GM19023 (cell line): Measurements from ENCODE around the gene ME1.
A peak's percentile ranks its signal among the peaks of the same experiment; 100 is the strongest.
"Not testable (repeated sequence)": the region's sequence is repeated elsewhere in the genome, so short reads cannot be mapped to it uniquely, and the experiment has no call there.

Experiments
- ATAC-seq: cut with Tn5 transposase; IDR thresholded peaks from one replicate; pipeline ENCODE4 v1.9.1; 2021; ENCODE audit warnings: mild to moderate bottlenecking, moderate library complexity; ENCODE audit not compliant: unreplicated experiment

ME1 gene

DNA sequence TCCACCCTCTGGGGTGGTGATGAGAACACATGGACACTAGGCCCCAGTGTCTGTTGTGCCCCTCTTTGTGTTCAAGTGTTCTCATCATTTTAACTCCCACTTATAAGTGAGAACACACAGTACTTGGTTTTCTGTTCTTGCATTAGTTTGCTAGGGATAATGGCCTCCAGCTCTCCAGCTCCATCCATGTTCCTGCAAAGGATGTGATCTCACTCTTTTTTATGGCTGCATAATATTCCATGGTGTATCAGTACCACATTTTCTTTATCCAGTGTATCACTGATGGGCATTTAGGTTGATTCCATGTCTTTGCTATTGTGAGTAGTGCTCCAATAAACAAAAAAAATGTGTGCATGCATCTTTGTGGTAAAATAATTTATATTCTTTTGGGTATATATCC lies 170.3 kb downstream of the ME1 start:
- no peak for ATAC-seq

DNA sequence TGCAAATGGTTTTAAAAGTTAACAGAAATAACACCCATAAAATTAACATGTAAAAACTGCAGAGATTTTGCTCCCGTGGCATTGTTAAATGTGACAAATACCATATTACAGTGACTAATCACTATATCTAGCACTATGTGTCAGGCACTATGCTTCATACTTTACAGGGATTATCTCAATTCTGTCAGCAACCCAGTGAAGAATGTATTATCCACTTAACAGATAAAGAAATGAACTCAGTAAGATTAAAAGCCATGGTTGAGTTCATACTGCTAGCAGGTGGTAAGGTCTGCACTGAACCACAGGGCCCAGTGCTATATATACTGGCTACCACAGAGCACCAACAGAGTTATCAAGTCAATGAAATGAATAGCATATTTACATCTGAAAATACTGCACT lies 172.3 kb downstream of the ME1 start:
- no peak for ATAC-seq

DNA sequence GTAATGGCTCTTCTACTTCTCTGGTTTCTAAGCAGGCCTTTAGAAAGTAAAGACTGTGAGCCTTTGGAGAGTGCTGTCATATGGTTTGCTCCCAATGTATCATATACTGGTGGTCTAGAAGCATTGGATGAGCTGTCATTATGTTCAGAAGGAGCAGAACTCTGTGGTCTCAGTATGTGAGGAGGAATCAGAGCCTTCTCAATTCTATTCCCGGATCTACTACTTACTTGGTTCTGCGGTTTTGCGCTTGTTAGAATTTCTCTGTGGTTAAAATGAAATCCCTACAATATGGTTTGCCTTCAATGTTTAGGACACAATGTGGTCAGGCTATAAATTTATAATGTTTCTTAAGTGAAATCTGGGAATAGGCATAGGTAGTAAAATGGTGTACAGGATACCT lies 173.1 kb downstream of the ME1 start:
- no peak for ATAC-seq

DNA sequence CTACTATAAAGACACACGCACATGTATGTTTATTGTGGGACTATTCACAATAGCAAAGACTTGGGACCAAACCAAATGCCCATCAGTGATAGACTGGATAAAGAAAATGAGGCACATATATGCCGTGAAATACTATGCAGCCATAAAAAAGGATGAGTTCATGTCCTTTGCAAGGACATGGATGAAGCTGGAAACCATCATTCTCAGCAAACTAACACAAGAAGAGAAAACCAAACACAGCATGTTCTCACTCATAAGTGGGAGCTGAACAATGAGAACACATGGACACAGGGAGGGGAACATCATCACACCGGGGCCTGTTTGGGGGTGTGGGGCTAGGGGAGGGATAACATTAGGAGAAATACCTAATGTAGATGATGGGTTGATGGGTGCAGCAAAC lies 174.1 kb downstream of the ME1 start:
- not testable (repeated sequence) for ATAC-seq

DNA sequence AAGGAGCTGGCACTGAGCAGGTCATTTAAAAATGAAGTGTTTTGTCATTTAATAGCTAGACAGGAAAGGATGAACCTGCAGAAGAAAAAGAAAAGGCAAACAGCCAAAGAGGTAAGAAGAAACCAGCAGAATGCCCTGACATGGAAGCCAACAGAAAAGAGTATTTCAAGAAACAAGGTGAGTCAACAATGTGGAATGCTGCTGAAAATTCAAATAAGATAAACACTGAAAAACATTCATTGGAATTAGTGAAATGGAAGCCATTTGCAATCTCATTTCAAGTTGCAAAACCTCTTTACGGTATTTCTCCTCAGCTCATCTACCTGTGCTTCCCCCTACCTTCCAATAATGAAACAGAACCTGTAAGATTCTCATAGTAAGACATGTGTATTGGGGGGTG lies 178.1 kb downstream of the ME1 start:
- no peak for ATAC-seq

DNA sequence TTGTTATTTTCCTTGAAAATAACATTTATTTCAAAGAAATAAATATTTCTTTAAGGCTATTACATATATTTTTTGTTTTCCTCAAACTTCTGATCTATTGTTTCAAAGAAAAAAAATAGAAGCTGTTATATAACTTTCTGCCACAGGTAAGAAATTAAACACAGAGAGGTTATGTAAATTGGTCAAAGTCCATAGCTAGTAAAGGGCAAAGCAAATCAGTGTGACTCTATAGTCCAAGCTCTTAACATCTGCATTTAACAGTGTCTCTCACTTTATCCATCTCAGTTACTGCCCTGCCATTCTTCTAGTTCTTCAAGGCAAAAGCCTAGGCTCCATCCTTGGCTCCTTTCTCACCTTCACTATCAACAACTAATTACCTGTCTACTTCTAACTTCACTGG lies 180.6 kb downstream of the ME1 start:
- no peak for ATAC-seq

DNA sequence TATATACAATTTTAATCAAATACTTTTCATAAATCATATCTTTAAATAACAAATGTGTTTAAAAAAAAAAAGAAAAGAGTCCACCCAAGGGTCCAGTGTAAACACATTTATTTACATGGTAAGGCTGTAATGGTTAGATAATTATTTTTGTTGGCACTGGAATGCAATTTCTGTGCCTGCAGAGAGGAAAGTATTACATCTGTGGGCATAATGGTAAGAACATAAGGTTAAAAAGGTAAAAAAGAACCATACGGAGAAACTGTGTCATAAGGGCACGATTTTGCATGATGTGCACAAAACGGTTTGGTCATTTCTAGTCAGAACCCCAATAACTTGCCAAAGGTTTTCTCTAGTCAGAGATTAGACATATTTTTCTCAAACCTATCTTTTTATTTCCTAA lies 183.4 kb downstream of the ME1 start:
- ATAC-seq: no peak

DNA sequence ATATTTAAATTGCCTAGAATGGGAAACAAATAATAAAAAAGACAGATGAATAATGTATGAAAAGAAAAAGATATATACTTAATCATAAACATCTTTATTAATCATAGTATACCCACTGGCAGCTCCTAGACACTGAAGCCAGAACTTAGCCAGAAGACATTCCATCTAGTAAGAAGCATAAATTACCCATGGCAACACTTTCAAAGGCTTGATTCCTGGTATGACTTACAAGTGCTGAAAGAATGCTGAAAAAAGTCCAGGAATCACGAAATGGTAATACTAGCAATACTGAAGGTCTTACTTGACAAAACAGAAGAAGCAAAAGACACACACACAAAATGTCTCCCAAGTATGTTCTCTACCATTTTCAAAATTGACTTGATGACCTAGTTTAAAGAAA lies 199.7 kb downstream of the ME1 start:
- no peak for ATAC-seq

DNA sequence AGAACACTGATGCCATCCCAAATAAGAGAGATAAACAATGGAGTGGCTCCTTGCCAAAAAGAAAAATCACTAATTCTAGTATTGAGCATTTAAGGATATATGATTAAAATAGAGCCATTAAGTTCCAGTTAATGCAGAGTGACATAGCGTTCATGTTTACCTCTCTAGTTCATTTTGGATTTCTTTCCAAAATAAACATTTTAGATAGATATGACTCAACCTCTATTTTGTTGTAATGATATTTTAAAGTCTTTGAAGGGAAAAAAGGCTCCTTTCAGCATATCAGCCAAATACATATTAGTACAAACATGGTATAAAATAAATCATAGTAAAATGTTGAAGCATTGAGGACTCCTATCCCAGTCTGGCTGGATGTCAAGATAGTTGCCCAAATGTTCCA lies 204.3 kb downstream of the ME1 start:
- no peak for ATAC-seq

DNA sequence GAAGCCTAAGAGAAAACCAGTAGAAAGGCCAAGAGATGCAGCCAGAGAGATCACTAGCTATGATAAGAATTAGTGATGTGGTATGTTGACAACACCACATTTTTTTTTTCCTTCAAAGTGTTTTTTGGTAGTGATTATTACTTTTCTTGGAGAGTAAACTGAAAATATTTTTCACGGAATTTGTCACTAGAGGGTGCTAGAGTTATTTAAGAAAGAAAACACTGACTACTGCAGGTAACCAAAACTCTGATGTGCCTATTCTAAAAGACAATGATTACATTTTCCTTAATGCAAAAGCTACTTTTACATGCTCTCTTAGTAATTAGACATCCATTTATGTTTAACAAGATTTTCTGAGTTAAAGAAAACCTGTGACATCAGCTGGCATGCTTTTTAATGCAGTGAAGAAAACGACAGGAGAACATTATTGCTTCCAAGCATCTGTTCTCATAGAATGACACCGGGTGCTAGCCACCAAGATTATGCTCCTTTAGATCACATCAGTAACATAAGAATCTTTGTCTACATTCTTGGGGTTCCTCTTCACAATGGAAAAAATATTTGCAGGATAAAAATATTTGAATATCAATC lies 208.9 kb downstream of the ME1 start:
- ATAC-seq: no peak

DNA sequence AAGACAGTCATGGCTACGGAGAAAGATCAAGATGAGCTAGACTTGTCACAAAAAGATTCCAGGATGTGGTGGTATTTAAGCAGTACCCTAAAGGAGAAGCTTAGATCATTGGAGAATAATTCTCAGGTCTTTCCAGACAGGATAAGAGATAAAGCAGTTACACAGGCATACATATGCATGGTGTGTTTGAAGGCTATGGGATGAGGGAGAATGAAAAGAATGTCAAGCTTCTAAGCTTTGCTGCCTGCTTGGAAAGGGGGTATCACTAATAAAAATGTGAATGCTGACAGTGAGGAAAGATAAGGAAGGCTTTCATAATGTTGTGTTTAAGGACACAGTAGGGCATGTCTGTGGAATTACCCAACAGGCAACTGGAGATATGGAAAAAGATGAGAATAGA lies 209.6 kb downstream of the ME1 start:
- no peak for ATAC-seq

DNA sequence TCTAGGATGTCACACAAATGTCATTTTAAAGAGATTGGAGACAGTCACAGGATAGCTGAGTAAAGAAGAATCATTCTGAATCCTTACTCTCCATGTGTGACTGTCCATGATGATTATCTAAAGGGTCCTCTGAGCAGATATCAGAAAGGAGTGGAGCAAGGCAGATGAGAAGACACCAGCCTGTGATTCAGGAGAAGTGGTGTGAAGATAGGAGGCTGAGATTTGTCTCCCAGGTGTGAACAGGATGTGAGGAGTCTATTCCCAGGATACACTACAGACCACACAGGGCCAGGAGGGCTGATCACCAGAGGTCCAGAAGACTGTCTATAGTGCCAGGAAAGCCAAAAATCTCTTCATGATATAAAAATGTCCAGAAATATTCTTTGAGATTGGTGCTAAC lies 210.7 kb downstream of the ME1 start:
- no peak for ATAC-seq

DNA sequence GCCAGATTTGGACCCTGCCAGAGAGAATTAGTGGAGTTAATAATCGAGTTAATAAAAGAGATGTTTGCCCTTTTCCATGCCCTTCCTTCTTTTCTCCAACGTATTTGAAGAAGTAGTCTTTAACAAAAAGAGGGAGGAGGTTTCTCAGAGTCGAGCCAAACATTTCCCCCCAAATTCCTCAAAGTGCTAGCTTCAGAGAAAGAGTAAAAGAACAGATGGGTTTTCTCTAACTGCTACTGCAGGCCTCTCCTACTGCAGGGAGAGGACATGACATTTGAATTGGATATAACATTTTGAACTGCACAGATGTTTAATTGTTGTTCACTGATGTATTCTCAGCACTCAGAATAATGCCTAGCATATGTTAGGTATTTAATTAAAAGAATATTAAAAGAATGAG lies 212.2 kb downstream of the ME1 start:
- ATAC-seq: no peak

DNA sequence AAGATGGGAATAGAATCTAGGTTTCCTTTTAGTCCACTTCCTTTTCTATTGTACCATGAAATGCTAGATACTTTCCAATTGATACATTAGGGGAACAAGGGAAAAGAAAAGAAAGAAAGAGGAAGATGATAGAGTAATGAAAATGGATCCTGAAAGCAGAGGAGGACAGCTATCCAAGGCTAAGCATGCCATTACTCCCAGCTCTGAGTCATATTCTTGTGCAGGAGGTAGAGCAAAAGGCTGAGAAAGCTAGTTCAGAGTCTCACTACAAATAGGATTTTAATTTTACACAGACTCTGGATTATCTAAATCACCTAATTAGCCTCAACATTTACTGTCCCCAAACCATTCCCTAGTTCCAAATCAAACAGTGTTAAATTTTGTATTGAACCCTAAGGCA lies 214.0 kb downstream of the ME1 start:
- no peak for ATAC-seq

DNA sequence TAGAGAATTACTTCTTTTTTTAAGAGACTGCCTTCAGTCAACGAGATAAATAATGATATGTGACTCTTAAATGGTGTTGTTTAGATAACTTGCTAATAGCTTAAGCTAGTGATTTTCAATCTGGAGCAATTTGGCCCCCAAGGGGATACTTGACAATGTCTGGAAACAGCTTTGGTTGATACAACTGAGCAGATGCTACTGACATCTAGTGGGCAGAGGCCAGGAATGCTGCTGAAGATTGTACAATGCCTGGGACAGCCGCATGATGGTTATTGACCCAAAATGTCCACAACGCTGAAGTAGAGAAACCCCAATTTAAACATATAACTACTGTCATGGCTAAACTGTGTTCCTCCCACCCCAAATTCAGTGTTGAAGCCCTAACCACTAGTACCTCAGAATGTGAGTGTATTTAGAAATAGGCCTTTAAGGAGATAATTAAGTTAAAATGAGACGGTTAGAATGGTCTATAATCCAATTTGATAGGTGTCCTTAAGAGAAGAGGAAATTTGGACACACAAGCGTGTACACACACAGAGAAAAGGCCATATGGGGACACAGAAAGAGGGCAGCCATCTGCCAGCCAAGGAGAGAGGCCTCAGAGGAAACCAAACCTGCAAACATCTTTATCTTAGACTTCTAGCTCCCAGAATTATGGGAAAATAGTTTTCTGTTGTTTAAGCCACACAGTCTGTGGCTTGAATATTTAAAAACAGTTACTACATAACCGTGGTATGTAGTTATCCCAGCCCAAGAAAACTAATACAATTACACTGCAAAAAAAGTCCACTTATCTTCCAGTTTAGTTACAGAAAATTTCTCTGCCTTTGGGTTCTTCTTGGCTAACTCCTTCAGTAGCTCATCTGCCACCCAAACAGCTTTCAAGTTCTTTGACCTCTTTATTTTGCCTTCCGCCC lies 215.5 kb downstream of the ME1 start:
- ATAC-seq: peak; percentile 100

DNA sequence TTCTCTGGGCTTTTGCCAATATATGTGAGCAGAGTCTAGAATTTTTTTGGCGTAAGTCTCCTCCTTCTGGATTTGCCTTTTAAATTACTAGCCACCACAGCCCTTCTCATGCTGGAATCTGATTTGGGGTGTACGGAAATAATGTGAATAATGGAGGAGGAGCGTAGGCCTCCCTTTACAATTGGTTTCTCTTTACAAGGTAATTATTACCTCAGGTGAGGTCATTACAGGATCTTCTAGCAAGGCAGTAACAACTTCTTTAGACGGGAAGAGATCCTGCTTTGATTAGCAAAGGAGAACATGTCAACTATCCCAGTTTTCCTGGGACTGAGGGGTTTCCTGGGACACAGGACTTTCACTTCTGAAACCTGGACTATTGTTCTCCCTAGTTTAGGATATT lies 228.8 kb downstream of the ME1 start:
- ATAC-seq: no peak

DNA sequence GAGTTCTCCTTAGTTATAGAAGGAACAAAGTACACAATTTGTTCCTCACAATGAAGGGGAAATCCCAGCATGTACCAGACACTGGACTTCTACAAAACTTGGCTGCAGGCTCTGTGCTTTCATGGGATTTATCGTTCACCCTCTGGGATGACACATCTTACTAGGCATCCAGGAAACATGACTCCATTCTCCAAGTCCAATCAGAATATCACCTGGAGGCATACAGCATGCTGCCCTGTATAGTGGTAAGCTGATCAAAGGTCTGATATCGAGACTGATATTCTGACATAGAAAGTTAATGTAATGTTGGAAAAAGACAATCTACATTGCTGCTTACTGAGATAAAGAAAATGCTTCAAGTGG lies 231.0 kb downstream of the ME1 start:
- no peak for ATAC-seq

DNA sequence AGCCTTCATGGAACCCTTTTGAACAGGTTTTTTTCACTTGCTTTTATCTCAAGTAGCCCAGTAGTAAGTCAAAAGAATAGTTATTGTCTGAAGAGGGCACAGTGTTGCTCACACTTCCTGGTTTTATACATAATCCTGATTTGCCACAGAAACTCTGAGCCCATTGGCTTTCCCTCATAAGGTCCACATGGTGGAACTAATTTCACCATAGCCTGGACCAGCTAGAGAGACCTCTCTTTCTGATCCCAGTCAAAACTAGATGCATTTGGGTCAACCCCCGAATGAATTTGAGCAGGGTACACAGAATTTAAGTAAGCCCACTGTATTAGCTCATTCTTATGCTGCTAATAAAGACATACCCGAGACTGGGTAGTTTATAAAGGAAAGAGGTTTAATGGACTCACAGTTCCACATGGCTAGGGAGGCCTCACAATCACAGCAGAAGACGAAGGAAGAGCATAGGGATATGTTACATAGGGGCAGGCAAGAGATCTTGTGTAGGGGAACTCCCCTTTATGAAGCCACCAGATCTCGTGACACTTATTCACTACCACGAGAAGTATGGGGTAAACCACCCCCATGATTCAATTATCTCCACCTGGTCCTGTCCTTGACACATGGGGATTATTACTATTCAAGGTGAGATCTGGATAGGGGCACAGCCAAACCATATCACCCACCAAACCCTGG lies 231.5 kb downstream of the ME1 start:
- peak; percentile 77 for ATAC-seq

DNA sequence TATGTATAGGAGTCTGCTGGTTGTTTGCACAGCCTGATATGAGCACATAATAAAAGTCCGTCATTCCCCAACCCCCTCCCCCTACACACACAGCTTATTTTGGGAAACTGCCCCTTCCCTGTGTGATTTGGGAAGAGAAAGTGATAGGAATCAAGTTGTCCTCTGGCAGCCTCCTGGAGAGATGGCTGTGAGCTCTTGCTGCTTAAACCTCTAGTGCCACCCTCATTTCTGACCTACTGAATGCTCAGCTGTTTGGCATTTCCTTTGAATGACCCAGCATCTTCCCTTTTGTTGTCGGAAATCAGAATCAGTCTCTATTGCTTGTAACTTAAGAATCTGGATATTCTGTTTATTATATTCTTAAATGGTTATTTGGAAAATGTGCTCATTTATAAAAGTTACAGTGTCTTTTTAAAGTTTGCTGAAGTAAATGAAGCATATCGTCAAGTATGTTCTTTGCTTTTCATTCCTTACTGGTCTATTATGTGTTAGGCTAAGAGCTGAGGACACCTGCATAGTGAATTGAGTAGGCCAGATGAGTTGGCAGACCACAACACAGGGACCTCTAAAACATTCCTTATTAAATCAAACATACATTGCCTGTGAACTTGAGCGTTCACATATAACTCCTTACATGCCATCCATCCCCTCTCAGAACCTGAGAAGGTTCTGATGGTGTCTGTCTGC lies 232.2 kb downstream of the ME1 start:
- no peak for ATAC-seq

DNA sequence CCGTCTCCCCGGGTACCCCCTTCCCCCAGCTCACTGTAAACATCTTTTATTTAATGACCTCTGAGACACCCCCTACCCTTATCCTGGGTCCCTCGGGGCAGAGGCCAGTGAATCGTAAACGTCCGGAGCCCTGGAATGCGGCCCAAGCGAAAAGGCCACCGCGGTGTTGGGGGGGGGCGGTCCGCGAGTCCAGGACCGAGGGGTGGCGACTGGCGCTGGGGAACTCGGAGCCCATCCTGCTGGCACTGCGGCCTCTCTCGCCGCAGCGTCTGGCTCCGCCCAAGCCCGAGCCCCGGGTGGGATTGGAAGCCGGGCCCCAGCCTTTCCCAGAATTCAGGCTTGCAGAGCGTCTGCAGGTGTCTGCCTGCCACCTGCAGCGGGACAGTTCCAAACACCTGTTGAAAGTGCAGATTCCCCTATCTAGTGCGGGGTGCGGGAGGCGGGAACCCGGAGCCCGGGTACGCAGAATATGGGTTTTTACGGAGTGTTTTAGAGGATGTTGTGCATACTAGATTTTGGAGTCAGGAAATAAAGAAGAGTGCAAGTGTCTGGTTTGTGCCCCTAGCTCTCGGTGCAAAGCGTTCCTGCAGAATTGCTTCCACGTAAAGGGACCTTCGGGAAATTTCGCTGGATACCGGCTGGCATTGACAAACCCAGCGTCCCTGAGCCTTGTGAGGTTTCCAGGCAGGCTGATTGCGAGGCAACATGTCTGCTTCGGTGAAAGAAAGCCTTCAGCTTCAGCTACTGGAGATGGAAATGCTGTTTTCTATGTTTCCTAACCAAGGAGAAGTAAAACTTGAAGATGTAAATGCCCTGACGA lies 236.9 kb downstream of the ME1 start:
- ATAC-seq: peak; percentile 33
